Stimulated activated CD8-positive, alpha-beta memory T cell treated with anti-CD3 and anti-CD28 coated beads, Interleukin-4, amount 100 ng/mL, for 48 hours (primary cell): ENCODE results near the gene MT1E.
"Not testable (repeated sequence)": the region's sequence is repeated elsewhere in the genome, so short reads cannot be mapped to it uniquely, and the experiment has no call there.

Experiments
- DNase-seq: peaks from one replicate; pipeline ENCODE4 v3.0.0-alpha.2; 2020

MT1E gene

GRCh38 chr16:56607675-56608042, 17.9 kb upstream of the MT1E start:
- DNase-seq = no peak

GRCh38 chr16:56608043-56608875, 17.3 kb upstream of the MT1E start, which contains the start of gene MT2A:
Gene MT2A (plus strand): TSS chr16:56608584. CDS start chr16:56608656, 72 bp downstream.
- peak; percentile 94 for DNase-seq

- DNase-seq = peak; percentile 51
These were observed 16.6 kb upstream of the MT1E start for GRCh38 chr16:56608876-56609462.

- peak; percentile 82 for DNase-seq
These were observed 16.1 kb upstream of the MT1E start for GRCh38 chr16:56609463-56609921.

GRCh38 chr16:56610017-56610608, 15.5 kb upstream of the MT1E start:
- DNase-seq = peak; percentile 86

- DNase-seq = no peak
These were observed 14.9 kb upstream of the MT1E start for GRCh38 chr16:56610609-56611111.

GRCh38 chr16:56611281-56611833, 14.2 kb upstream of the MT1E start:
- peak; percentile 34 for DNase-seq

GRCh38 chr16:56613706-56614105, 11.9 kb upstream of the MT1E start:
- DNase-seq = no peak

- DNase-seq = peak; percentile 62
These were observed 11.0 kb upstream of the MT1E start for GRCh38 chr16:56614549-56614991.

- DNase-seq = no peak
These were observed 10.2 kb upstream of the MT1E start for GRCh38 chr16:56615353-56615752.

GRCh38 chr16:56616608-56617211, 8.9 kb upstream of the MT1E start:
- DNase-seq = no peak

- peak; percentile 83 for DNase-seq
These were observed 8.1 kb upstream of the MT1E start for GRCh38 chr16:56617212-56618085.

- no peak for DNase-seq
These were observed 7.4 kb upstream of the MT1E start for GRCh38 chr16:56618138-56618537.

- no peak for DNase-seq
These were observed 5.2 kb upstream of the MT1E start for GRCh38 chr16:56620339-56620897.

GRCh38 chr16:56621665-56622445, 3.7 kb upstream of the MT1E start:
- not testable (repeated sequence) for DNase-seq

GRCh38 chr16:56623184-56623583, 2.4 kb upstream of the MT1E start:
- DNase-seq = not testable (repeated sequence)

GRCh38 chr16:56623637-56624036, 1.9 kb upstream of the MT1E start:
- no peak for DNase-seq

GRCh38 chr16:56625943-56626654, 518 bp downstream of the MT1E start:
- no peak for DNase-seq

GRCh38 chr16:56626685-56627084, 1.1 kb downstream of the MT1E start:
- no peak for DNase-seq
